ENCODE results near the gene LRRC4C.

- TF ChIP-seq POLR2A (IDR thresholded peaks at IDR 0.05) (no peak), CTCF (IDR thresholded peaks at IDR 0.05) (no peak)
Measured at GRCh38 chr11:41384329-41384728, 75.1 kb downstream of the LRRC4C start.

All from gastroesophageal sphincter (tissue), 3 donors.